Kasumi-1 (cell line): ENCODE measurements around the gene DSCAML1.

Source experiments
- DNase-seq, 2 experiments: peaks; one replicate each; lab custom pipeline; 2025; lab: John Stamatoyannopoulos, UW

The DSCAML1 gene

GRCh38 chr11:117425679-117426296 lies 371.2 kb downstream of the DSCAML1 start:
- DNase-seq, result no peak

- no peak for DNase-seq
Observed at GRCh38 chr11:117424781-117425180, 372.2 kb downstream of the DSCAML1 start.

GRCh38 chr11:117423046-117423575 lies 373.9 kb downstream of the DSCAML1 start:
- DNase-seq, result no peak

- no peak for DNase-seq
Observed at GRCh38 chr11:117421476-117421875, 375.5 kb downstream of the DSCAML1 start.

GRCh38 chr11:117421041-117421440 lies 376.0 kb downstream of the DSCAML1 start:
- no peak for DNase-seq

GRCh38 chr11:117420598-117420997 lies 376.4 kb downstream of the DSCAML1 start:
- DNase-seq, result no peak

GRCh38 chr11:117420143-117420485 lies 376.9 kb downstream of the DSCAML1 start:
- DNase-seq, result no peak

GRCh38 chr11:117419482-117420142 lies 377.4 kb downstream of the DSCAML1 start:
- DNase-seq, result no peak

GRCh38 chr11:117418737-117419481 lies 378.1 kb downstream of the DSCAML1 start:
- DNase-seq, result no peak

GRCh38 chr11:117417856-117418255 lies 379.2 kb downstream of the DSCAML1 start:
- no peak for DNase-seq

GRCh38 chr11:117417342-117417741 lies 379.7 kb downstream of the DSCAML1 start:
- no peak for DNase-seq

- no peak for DNase-seq
Observed at GRCh38 chr11:117415358-117415896, 381.6 kb downstream of the DSCAML1 start.

- DNase-seq, result no peak
Observed at GRCh38 chr11:117414724-117415123, 382.3 kb downstream of the DSCAML1 start.

GRCh38 chr11:117413616-117414015 lies 383.4 kb downstream of the DSCAML1 start:
- no peak for DNase-seq

GRCh38 chr11:117412653-117413275 lies 384.3 kb downstream of the DSCAML1 start:
- DNase-seq, result no peak

- DNase-seq, result no peak
Observed at GRCh38 chr11:117412176-117412575, 384.8 kb downstream of the DSCAML1 start.

- DNase-seq, result no peak
Observed at GRCh38 chr11:117411736-117412135, 385.3 kb downstream of the DSCAML1 start.

- no peak for DNase-seq
Observed at GRCh38 chr11:117410861-117411710, 385.9 kb downstream of the DSCAML1 start.

- DNase-seq, result no peak
Observed at GRCh38 chr11:117410238-117410637, 386.8 kb downstream of the DSCAML1 start.

- DNase-seq, result no peak
Observed at GRCh38 chr11:117409511-117409910, 387.5 kb downstream of the DSCAML1 start.

GRCh38 chr11:117408356-117408755 lies 388.7 kb downstream of the DSCAML1 start:
- no peak for DNase-seq
